ENCODE results near the gene SRSF4. TPM values are rescaled to one million over a fixed set of nuclear protein-coding genes. Genes with fewer than 3 reads are reported as not detected.

SRSF4 gene
- total and polyA plus RNA-seq, 2 donors (not counting 3 experiments of a cell fraction or from before 2014, with no cell fraction given): 45.6 to 108 TPM

- H3K4me2 ChIP-seq (ENCODE audit: insufficient read depth, low read length): no peak overlapping the region
- POLR2A ChIA-PET: interaction anchor here (2.4 kb wide), 1 partner anchor 14 kb away, joined by 7 read pairs; the partner anchor contains the start of gene SRSF4
- intact Hi-C loops (cut with micrococcal nuclease): no loop called here
These were observed 14.2 kb upstream of the SRSF4 start for GRCh38 chr1:29195881-29196291.

More at GRCh38 chr1:29195881-29196291, 14.2 kb upstream of the SRSF4 start:
- dilution Hi-C loops (cut with MboI; ENCODE audit: extremely low pct_ligation_motif_present, low sequenced_read_pairs): no loop called here
- Histone ChIP-seq H3K36me3 (ENCODE audit: control insufficient read depth in 2 of 2, extremely low read depth in 1 of 2, insufficient read depth in 2 of 2, low read length in 2 of 2) (peaks cover 3% of the 10 kb centered on the region in 2 experiments), H4K20me1 (replicated peaks; ENCODE audit: control insufficient read depth, extremely low read depth, insufficient read depth, low read length) (no peaks in the 10 kb centered on the region), H3K4me1 (ENCODE audit: control insufficient read depth, extremely low read depth, insufficient read depth, low read length) (no peaks in the 10 kb centered on the region), H3K9ac (replicated peaks; ENCODE audit: extremely low read depth, insufficient read depth, low read length) (no peak overlapping the region), H3K27me3 (ENCODE audit: control insufficient read depth in 2 of 2, insufficient read depth in 2 of 2, low read length in 2 of 2) (no peaks in the 10 kb centered on the region), H3K79me2 (ENCODE audit: control insufficient read depth, insufficient read depth, low read length) (no peaks in the 10 kb centered on the region), H2AFZ (ENCODE audit: low read depth, low read length) (no peak overlapping the region), H3K27ac (ENCODE audit: insufficient read depth, low read depth, low read length) (no peak overlapping the region), H3K4me3 (replicated peaks in 1 of 3; ENCODE audit: insufficient read depth in 1 of 3, low read depth in 1 of 3, low read length in 3 of 3) (no peak overlapping the region), H3K9me1 (replicated peaks; ENCODE audit: control insufficient read depth, extremely low read depth, insufficient read depth, low read length) (no peaks in the 10 kb centered on the region), H3K9me3 (replicated peaks; ENCODE audit: control insufficient read depth, insufficient read depth, low read length) (no peaks in the 10 kb centered on the region)
- CTCF ChIA-PET: interaction anchor here (1.5 to 2.6 kb wide), 2 partner anchors 314 to 1512 kb away, joined by 3 to 48 read pairs; no protein-coding TSS in a partner anchor
- TF ChIP-seq JUN (IDR thresholded peaks at IDR 0.05; ENCODE audit: borderline replicate concordance, insufficient read depth, insufficient read length, low read depth): no peak
- no peak for TF ChIP-seq CTCF (IDR thresholded peaks at IDR 0.05; ENCODE audit: extremely low read depth in 1 of 2, insufficient read depth in 1 of 2, low read depth in 1 of 2, low read length in 2 of 2)
- no peak for TF ChIP-seq EZH2 (IDR thresholded peaks at IDR 0.05; ENCODE audit: borderline replicate concordance, low read depth, low read length, severe bottlenecking)
- TF ChIP-seq FOS (IDR thresholded peaks at IDR 0.05; ENCODE audit: borderline replicate concordance, insufficient read depth, low read length): no peak
- TF ChIP-seq POLR2A (IDR thresholded peaks at IDR 0.05; ENCODE audit: low read depth, low read length): no peak
- no peak for TF ChIP-seq MAX (IDR thresholded peaks at IDR 0.05; ENCODE audit: insufficient read depth, insufficient read length)
- TF ChIP-seq MYC (IDR thresholded peaks at IDR 0.05; ENCODE audit: low read depth, low read length): no peak
- TF ChIP-seq GATA2 (IDR thresholded peaks at IDR 0.05; ENCODE audit: insufficient read depth, insufficient read length, low read depth, low read length): no peak
- no peak for DNase-seq (ENCODE audit: low read depth, low spot score)
- BruUV-seq (replicated peaks): no TSS peak
- FAIRE-seq: no peak
